Stimulated activated CD8-positive, alpha-beta memory T cell treated with anti-CD3 and anti-CD28 coated beads, Interleukin-7, amount 100 ng/mL, for 1 hour (primary cell): Measurements from ENCODE around the gene CDKN2B.
"Not testable (repeated sequence)": the region's sequence is repeated elsewhere in the genome, so short reads cannot be mapped to it uniquely, and the experiment has no call there.

Experiments used
- DNase-seq, 2 donors: peaks; one replicate each; pipeline ENCODE4 v3.0.0-alpha.2; 2020; ENCODE audit warnings: low read depth in 2 of 2

The CDKN2B gene

DNA sequence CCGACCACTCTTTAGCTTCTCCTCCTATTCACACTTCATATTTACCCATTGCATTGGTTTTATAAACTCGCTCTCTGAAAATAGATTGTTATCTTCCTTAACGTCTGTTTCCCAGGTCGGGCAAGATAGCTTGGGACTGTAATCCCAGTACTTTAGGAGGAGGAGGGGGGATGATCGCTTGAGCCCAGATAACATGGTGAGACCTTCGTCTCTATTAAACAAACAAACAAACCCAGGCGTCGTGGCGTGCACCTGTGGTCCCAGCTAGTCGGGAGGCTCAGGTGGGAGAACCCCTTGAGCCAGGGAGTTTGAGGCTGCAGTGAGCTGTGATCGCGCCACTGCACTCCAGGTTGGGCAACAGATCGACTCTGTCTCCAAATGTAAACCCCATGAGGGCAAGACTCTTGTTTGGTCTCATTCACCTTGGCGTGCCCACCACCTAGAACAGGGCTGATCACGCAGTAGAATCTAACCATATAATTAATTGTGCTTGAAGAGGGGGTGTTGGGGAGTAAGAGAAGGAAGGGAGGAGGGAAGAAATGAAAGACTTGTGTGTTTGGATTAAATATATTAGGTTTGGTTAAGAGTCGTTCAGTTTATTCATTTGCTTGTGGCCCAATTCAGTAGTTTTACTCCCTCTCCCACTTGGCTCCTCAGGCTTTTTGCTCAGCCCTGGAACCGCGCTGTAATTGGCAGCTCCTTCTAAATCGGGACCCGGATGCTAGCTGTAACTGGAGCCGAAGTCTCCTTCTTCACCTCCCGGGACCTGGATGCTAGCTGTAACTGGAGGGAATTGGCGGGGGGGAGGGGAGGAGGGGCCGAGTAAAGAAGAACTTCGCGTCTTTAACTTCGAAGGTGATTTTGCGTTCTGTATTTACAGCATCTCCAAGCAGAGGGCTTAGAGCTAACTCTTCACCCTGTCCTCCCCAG lies 39.8 kb downstream of the CDKN2B start:
- no peak for DNase-seq

- no peak for DNase-seq
Measured at GRCh38 chr9:21968331-21969010, 40.6 kb downstream of the CDKN2B start.

DNA sequence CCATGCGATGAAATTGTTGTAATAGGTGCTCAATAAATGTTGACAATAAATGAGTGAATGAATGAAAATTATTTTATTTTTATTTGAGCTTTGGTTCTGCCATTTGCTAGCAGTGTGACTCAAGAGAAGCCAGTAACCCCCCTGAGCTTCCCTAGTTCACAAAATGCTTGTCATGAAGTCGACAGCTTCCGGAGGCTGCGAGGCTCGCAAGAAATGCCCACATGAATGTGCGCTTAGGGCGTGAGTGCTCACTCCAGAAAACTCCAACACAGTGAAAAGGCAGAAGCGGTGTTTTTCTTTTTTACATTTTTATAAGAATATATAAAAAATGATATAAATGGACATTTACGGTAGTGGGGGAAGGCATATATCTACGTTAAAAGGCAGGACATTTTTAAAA lies 41.4 kb downstream of the CDKN2B start:
- DNase-seq: no peak

GRCh38 chr9:21967169-21967568 lies 41.9 kb downstream of the CDKN2B start:
- DNase-seq: no peak

- no peak for DNase-seq
Measured at GRCh38 chr9:21966140-21966851, 42.8 kb downstream of the CDKN2B start.

GRCh38 chr9:21965401-21965951 lies 43.6 kb downstream of the CDKN2B start:
- no peak for DNase-seq

GRCh38 chr9:21964925-21965385 lies 44.1 kb downstream of the CDKN2B start:
- peak in 1 of 2 donors; percentile 20 for DNase-seq

DNA sequence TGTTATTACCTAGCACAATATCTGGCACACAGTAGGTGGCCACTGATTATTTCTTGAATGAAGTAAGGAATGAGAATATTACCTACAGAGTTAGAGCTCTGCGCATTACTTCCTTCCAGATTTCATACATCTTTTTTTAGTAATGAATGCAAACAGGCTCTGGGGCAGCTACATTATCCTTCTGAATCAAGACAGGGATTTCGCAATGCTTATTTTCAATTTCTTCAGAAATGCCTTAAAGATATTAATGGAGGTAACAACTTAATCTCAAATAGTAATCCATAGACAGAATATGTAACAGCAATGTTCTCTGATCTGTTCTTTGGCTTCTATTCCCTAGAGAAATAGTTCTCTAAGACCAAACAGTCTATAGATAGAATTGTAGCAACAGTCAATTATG lies 47.5 kb downstream of the CDKN2B start:
- no peak for DNase-seq

DNA sequence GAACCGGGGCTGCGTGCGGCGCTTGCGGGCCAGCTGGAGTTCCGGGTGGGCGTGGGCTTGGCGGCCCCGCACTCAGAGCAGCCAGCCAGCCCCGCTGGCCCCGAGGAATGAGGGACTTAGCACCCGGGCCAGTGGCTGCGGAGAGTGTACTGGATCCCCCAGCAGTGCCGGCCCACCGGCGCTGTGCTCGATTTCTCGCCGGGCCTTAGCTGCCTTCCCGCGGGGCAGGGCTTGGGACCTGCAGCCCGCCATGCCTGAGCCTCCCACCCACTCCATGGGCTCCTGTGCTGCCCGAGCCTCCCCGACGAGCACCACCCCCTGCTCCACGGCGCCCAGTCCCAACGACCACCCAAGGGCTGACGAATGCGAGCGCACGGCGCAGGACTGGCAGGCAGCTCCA lies 49.8 kb downstream of the CDKN2B start:
- not testable (repeated sequence) for DNase-seq

GRCh38 chr9:21958833-21959232 lies 50.3 kb downstream of the CDKN2B start:
- DNase-seq: no peak
